ENCODE data around the gene FAM227A. TPM values are rescaled to one million over a fixed set of nuclear protein-coding genes. Genes with fewer than 3 reads are reported as not detected.

The FAM227A gene
- polyA plus RNA-seq, 3 donors, result not detected

DNA sequence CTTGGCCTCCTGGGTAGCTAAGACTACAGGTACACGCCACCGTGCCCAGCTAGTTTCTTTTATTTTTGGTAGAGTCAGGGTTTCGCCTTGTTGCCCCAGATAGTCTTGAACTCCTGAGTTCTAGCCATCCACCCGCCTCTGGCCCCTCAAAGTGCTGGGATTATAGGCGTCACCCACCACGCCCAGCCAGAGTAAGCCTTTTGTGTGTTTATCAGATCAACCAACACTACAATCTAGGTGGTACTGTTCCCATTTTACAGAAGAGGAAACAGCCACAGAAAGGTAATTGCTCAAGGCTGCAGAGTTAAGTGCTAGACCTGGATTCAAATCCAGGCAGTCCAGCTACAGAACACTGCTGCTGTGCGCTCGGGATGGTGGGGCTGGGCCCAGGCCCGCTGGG lies 28.7 kb upstream of the FAM227A start:
- Histone ChIP-seq H3K36me3 (replicated peaks in 1 of 2; ENCODE audit: control insufficient read depth in 1 of 2, insufficient read depth in 2 of 2, low read length in 2 of 2) (peaks cover 52 to 68% of the 10 kb centered on the region in 2 donors), H3K9me3 (replicated peaks in 1 of 2; ENCODE audit: control insufficient read depth in 1 of 2, insufficient read depth in 1 of 2, low read length in 2 of 2) (no peaks in the 10 kb centered on the region), H3K4me2 (replicated peaks; ENCODE audit: extremely low read depth, low read length, poor library complexity, severe bottlenecking) (no peak overlapping the region), H3K27me3 (ENCODE audit: control insufficient read depth in 2 of 2, insufficient read depth in 2 of 2, low read length in 2 of 2) (no peaks in the 10 kb centered on the region), H3K4me1 (ENCODE audit: control insufficient read depth in 1 of 2, insufficient read depth in 2 of 2, low read length in 2 of 2) (peaks cover 11 to 16% of the 10 kb centered on the region in 2 donors), H3K27ac (ENCODE audit: low read depth in 1 of 2, low read length in 2 of 2) (no peak overlapping the region), H3K9ac (ENCODE audit: insufficient read depth, low read length, poor library complexity, severe bottlenecking) (no peak overlapping the region), H3K4me3 (replicated peaks in 1 of 3; ENCODE audit: low read depth in 2 of 3, low read length in 3 of 3) (no peak overlapping the region), H2AFZ (ENCODE audit: insufficient read depth, low read depth, low read length, poor library complexity, severe bottlenecking) (no peak overlapping the region), H4K20me1 (ENCODE audit: insufficient read depth, low read length) (no peaks in the 10 kb centered on the region), H3K79me2 (ENCODE audit: insufficient read depth, low read length) (peaks cover 10% of the 10 kb centered on the region)
- Mint-ChIP-seq H3K27me3 (ENCODE audit: low read depth in 3 of 3) (peaks cover 0 to 2% (median 0%) of the 10 kb centered on the region in 3 donors), H3K4me3 (no peak overlapping the region), H3K4me1 (peaks cover 12% of the 10 kb centered on the region), H3K27ac (peak overlapping the region in 2 of 7 donors; percentile 41 to 75), H3K36me3 (peaks cover 58 to 65% of the 10 kb centered on the region in 2 donors), H3K9me3 (no peaks in the 10 kb centered on the region)
- intact Hi-C loops (cut with micrococcal nuclease), result no loop called here
- no peak for DNase-seq
- WGBS (ENCODE audit: insufficient coverage), result 100% methylated on average over 3 of the region's 9 CpGs
- TF ChIP-seq, protein P1, sequence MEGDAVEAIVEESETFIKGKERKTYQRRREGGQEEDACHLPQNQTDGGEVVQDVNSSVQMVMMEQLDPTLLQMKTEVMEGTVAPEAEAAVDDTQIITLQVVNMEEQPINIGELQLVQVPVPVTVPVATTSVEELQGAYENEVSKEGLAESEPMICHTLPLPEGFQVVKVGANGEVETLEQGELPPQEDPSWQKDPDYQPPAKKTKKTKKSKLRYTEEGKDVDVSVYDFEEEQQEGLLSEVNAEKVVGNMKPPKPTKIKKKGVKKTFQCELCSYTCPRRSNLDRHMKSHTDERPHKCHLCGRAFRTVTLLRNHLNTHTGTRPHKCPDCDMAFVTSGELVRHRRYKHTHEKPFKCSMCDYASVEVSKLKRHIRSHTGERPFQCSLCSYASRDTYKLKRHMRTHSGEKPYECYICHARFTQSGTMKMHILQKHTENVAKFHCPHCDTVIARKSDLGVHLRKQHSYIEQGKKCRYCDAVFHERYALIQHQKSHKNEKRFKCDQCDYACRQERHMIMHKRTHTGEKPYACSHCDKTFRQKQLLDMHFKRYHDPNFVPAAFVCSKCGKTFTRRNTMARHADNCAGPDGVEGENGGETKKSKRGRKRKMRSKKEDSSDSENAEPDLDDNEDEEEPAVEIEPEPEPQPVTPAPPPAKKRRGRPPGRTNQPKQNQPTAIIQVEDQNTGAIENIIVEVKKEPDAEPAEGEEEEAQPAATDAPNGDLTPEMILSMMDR (IDR thresholded peaks at IDR 0.05), result no peak

DNA sequence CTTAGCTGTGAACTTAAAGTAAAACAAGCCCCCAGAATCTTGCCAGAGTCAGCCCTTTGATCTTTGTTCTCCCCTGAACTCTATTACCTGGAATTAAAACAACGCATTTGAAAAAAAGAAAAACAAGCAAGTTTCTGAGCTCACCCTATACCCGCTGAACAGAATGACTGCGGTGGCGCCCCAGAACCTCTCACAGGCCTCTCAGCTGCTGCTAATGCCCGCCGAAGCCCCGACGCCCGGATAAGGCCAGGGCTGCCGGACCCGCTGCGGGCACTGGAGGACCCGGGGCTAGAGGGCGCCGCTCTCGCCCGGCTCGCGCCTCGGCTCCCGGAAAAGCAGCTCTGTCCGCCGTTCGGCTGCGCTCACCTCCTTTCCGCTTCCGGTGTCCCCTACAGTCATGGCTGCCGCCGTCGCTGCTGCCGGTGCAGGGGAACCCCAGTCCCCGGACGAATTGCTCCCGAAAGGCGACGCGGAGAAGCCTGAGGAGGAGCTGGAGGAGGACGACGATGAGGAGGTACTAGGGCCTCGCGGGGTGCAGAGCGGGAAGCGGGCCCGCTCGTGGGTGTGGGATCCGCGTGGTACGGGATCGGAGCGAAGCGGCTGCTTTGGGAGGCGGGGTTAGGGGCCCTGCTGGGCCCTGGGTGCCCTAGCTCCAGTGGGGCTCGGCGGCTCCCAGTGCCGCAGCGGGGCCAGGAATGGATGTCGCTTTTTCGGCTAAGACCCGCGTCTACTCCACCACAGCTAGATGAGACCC lies 25.6 kb upstream of the FAM227A start, which contains the start of gene TOMM22:
TSS of gene TOMM22 (plus strand) at position 376 of the 754 bp plus-strand sequence. CDS start at position 398, 22 bp downstream.
- H2AFZ ChIP-seq (ENCODE audit: insufficient read depth, low read depth, low read length, poor library complexity, severe bottlenecking), result peak within 1 kb of the TSS; percentile 95
- Mint-ChIP-seq H3K27me3 (ENCODE audit: low read depth in 3 of 3) (peaks cover 2 to 7% (median 7%) of the 10 kb centered on the region in 3 donors), H3K4me3 (peak within 1 kb of the TSS; percentile 98 to 99), H3K36me3 (peaks cover 35% of the 10 kb centered on the region in 2 donors), H3K4me1 (peaks cover 12% of the 10 kb centered on the region), H3K27ac (peak within 1 kb of the TSS; percentile 90 to 98 (median 97)), H3K9me3 (no peaks in the 10 kb centered on the region)
- peaks cover 10% of the 10 kb centered on the region for H3K79me2 ChIP-seq (ENCODE audit: insufficient read depth, low read length)
- peak within 1 kb of the TSS; percentile 96 for H3K4me2 ChIP-seq (replicated peaks; ENCODE audit: extremely low read depth, low read length, poor library complexity, severe bottlenecking)
- intact Hi-C loops (cut with micrococcal nuclease), result loop anchor here in 1 of 2 donors (2.0 kb wide), 1 partner anchor 19 kb away; the partner anchor contains the start of gene JOSD1
- peak; percentile 85 to 90 (median 88) for DNase-seq
- H3K36me3 ChIP-seq (replicated peaks in 1 of 2; ENCODE audit: control insufficient read depth in 1 of 2, insufficient read depth in 2 of 2, low read length in 2 of 2), result peaks cover 34 to 36% of the 10 kb centered on the region in 2 donors
- no peaks in the 10 kb centered on the region for H3K9me3 ChIP-seq (replicated peaks in 1 of 2; ENCODE audit: control insufficient read depth in 1 of 2, insufficient read depth in 1 of 2, low read length in 2 of 2)
- H3K9ac ChIP-seq (ENCODE audit: insufficient read depth, low read length, poor library complexity, severe bottlenecking), result peak within 1 kb of the TSS; percentile 85
- 0% methylated on average over 60 of the region's 60 CpGs for WGBS (ENCODE audit: insufficient coverage)
- TF ChIP-seq, protein P1 (IDR thresholded peaks at IDR 0.05), result peak; percentile 69
- H4K20me1 ChIP-seq (ENCODE audit: insufficient read depth, low read length), result no peaks in the 10 kb centered on the region
- no peaks in the 10 kb centered on the region for H3K27me3 ChIP-seq (ENCODE audit: control insufficient read depth in 2 of 2, insufficient read depth in 2 of 2, low read length in 2 of 2)
- H3K4me3 ChIP-seq (replicated peaks in 1 of 3; ENCODE audit: low read depth in 2 of 3, low read length in 3 of 3), result peak within 1 kb of the TSS; percentile 69 to 90 (median 75)
- H3K27ac ChIP-seq (ENCODE audit: low read depth in 1 of 2, low read length in 2 of 2), result peak within 1 kb of the TSS; percentile 36 to 88
- peaks cover 11 to 16% of the 10 kb centered on the region in 2 donors for H3K4me1 ChIP-seq (ENCODE audit: control insufficient read depth in 1 of 2, insufficient read depth in 2 of 2, low read length in 2 of 2)

Data from CD14-positive monocyte (primary cell).